Tibial artery (tissue), 4 donors: Measurements from ENCODE around the gene APH1A.

Experiments
- DNase-seq, 2 donors: peaks; one replicate each; pipeline ENCODE4 v3.0.0-alpha.2; 2019
- H3K27ac ChIP-seq, 2 donors: fragments of 200-600 bp; sonication (generic) in 1 of 2; 1 replicate in 1 of 2; 2 replicates in 1 of 2; pipeline ENCODE4 v1.5.1; 2018 to 2019; ENCODE audit warnings: mild to moderate bottlenecking in 1 of 2
- H3K27me3 ChIP-seq, 2 donors: fragments of 200-600 bp; sonication (generic) in 1 of 2; one replicate each; pipeline versions ENCODE4 v1.5.1 to v1.6.0; 2016 to 2019
- H3K36me3 ChIP-seq, 3 donors: fragments of 200-600 bp; sonication (generic) in 2 of 3; one replicate each; pipeline ENCODE4 v1.5.1; 2016 to 2019; ENCODE audit warnings: mild to moderate bottlenecking in 2 of 3
- H3K4me1 ChIP-seq, 4 donors: fragments of 200-600 bp; sonication (generic) in 2 of 4; 1 replicate in 3 of 4; 2 replicates in 1 of 4; pipeline ENCODE4 v1.5.1; 2016 to 2019
- H3K4me3 ChIP-seq, 2 donors: fragments of 200-600 bp; sonication (generic) in 1 of 2; 1 replicate in 1 of 2; 2 replicates in 1 of 2; pipeline ENCODE4 v1.5.1; 2018 to 2019; ENCODE audit warnings: mild to moderate bottlenecking in 2 of 2
- H3K9me3 ChIP-seq, 3 donors: fragments of 200-600 bp; sonication (generic) in 1 of 3; one replicate each; pipeline ENCODE4 v1.5.1; 2016 to 2019
- intact Hi-C: fragments of 100-400 bp; cut with DNase I; formaldehyde crosslinking; loops from one replicate; pipeline ENCODE4 v1.15.0; 2023; ENCODE audit warnings: low total_unique reads
- TF ChIP-seq, protein P1 (sequence below), 2 experiments: fragments of 200-600 bp in 1 of 2; fragments of 450-650 bp in 1 of 2; IDR thresholded peaks; one replicate each; pipeline ENCODE4 v1.5.1; 2017 to 2019; ENCODE audit warnings: antibody characterized with exemption in 2 of 2, mild to moderate bottlenecking in 1 of 2, moderate library complexity in 1 of 2

The APH1A gene

DNA sequence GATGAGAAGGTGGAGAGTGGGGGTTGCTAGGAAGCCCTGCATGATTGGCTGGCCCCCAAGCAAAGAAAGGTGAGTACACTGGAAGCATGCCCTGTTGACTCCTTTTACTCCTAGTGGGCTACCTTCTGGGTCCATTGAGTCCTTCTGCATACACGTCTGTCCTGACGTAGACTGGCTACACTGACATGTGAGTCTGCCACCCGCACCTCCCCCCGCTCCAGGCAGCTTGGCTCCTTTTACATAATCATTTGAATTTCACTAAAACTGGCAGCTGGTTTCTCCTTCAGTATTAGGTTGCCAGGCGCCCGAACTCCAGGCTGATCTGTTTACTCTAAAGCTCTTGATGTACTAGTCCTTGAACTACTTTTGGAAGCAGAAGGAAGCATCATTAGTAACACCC lies 33.5 kb upstream of the APH1A start:
- Histone ChIP-seq H3K36me3 (peaks cover 19 to 86% (median 59%) of the 10 kb centered on the region in 3 donors), H3K9me3 (no peaks in the 10 kb centered on the region), H3K4me3 (no peak overlapping the region), H3K27me3 (no peaks in the 10 kb centered on the region), H3K4me1 (no peaks in the 10 kb centered on the region), H3K27ac (no peak overlapping the region)
- TF ChIP-seq, protein P1, sequence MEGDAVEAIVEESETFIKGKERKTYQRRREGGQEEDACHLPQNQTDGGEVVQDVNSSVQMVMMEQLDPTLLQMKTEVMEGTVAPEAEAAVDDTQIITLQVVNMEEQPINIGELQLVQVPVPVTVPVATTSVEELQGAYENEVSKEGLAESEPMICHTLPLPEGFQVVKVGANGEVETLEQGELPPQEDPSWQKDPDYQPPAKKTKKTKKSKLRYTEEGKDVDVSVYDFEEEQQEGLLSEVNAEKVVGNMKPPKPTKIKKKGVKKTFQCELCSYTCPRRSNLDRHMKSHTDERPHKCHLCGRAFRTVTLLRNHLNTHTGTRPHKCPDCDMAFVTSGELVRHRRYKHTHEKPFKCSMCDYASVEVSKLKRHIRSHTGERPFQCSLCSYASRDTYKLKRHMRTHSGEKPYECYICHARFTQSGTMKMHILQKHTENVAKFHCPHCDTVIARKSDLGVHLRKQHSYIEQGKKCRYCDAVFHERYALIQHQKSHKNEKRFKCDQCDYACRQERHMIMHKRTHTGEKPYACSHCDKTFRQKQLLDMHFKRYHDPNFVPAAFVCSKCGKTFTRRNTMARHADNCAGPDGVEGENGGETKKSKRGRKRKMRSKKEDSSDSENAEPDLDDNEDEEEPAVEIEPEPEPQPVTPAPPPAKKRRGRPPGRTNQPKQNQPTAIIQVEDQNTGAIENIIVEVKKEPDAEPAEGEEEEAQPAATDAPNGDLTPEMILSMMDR (IDR thresholded peaks at IDR 0.05): no peak
- intact Hi-C loops: no loop called here
- peak in 1 of 2 donors; percentile 27 for DNase-seq

DNA sequence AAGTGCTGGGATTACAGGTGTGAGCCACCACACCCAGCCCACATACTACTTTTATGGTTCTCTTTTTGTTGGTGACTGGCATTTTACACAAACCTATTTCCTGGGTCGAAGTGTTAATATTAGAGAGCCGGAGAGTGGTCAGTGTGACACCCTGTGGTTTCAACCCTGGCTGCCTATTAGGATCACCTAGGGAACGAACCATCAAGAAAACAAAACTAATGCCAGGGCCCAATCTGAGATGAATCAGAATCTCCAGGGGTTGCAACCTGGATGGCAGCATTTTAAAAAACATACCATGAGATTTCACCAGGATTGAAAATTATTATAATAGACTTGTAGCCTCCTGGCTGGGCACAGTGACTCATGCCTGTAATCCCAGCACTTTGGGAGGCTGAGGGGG lies 30.9 kb upstream of the APH1A start:
- Histone ChIP-seq H3K4me3 (no peak overlapping the region), H3K9me3 (no peaks in the 10 kb centered on the region), H3K27me3 (no peaks in the 10 kb centered on the region), H3K36me3 (peaks cover 19 to 88% (median 52%) of the 10 kb centered on the region in 3 donors), H3K27ac (no peak overlapping the region), H3K4me1 (peaks cover 0 to 6% (median 1%) of the 10 kb centered on the region in 4 donors)
- intact Hi-C loops: no loop called here
- DNase-seq: no peak
- TF ChIP-seq, protein P1 (IDR thresholded peaks at IDR 0.05): no peak

DNA sequence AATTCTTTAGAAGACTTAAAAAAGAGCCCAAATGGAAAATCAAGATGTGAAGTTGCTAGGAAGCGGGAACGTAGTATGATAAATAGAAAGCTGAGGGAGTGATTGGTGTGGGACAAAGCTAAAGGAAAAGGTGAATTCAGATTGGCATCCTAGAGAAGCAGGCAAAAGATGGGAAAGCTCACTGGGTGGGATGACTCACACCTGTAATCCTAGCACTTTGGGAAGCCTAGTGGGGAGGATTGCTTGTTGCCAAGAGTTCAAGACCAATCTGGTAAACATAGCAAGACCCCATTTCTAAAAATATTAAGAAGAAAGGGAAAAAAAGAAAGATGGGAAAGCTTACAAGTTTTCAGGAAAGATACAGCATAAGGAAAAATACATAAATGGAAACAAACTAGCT lies 26.7 kb upstream of the APH1A start:
- Histone ChIP-seq H3K27ac (no peak overlapping the region), H3K4me1 (peaks cover 0 to 19% (median 9%) of the 10 kb centered on the region in 4 donors), H3K9me3 (no peaks in the 10 kb centered on the region), H3K4me3 (no peak overlapping the region), H3K27me3 (no peaks in the 10 kb centered on the region), H3K36me3 (peaks cover 12 to 47% (median 32%) of the 10 kb centered on the region in 3 donors)
- TF ChIP-seq, protein P1 (IDR thresholded peaks at IDR 0.05): no peak
- no peak for DNase-seq
- intact Hi-C loops: no loop called here

DNA sequence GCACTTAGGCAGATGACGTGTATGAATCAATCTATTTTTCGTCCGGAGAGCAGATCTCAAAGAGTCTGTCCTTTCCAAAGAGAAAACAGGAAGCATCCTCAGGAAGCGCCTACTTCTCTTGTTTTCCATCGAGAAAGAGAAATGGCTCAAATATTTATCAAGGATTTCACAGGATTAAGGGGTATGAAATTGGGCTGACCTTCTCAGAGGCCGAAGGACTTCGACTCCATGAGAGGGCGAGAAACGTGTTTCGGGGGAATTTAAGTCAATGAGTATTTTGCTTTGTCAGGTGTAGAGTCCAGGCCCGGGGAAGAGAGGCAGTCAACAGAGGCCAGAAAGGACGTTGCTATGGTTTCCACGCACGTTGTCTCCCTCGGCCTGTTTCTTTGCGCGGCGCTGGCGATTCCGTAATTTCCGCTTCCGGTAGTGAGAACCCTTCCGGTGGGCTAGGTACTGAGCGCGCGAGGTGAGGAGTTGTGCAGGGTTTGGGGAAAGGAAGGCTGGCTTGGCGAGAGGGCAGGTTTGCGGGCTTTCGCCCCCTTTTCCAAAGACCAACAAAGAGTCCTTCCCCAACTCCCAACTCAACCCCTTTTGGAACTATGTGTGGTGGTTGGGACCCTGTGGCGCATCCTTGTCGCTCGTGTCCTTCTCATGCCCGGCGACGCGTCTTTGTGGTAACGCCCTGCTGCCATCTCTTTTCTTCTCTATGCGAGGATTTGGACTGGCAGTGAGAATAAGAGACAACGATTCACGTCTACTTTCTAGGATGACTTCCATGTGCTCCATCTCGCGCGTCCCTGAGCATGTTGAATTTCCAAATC lies 24.8 kb upstream of the APH1A start, which contains the start of gene MRPS21:
Gene MRPS21, plus strand, starts transcription at position 429 of the 821 bp plus-strand sequence. CDS start 506 bp downstream, outside the sequence.
- TF ChIP-seq, protein P1 (IDR thresholded peaks at IDR 0.05): no peak
- peak; percentile 91 to 93 for DNase-seq
- Histone ChIP-seq H3K4me3 (peak within 1 kb of the TSS; percentile 66 to 93), H3K9me3 (no peaks in the 10 kb centered on the region), H3K4me1 (peaks cover 0 to 19% (median 9%) of the 10 kb centered on the region in 4 donors), H3K27ac (peak within 1 kb of the TSS; percentile 82 to 86), H3K36me3 (peaks cover 10 to 29% (median 14%) of the 10 kb centered on the region in 3 donors), H3K27me3 (no peaks in the 10 kb centered on the region)
- intact Hi-C loops: no loop called here

DNA sequence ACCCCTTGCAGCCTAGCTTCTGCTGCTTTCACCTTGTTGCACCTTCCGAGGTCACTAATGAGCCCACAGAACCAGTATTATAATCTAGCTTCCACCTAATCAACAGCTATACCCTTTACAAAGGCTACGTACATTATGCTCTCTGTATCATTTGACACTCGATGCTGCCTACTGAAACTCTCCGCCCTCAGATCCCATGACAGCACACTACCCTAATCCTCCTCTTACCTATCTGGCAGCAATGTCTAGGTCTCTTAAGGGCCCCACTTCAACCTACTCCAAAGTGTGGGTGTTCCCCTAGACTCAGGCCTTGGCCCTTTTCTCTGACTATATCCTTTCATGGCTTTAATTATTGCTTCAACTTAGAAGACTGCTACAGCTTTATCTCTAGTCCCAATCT lies 20.0 kb upstream of the APH1A start:
- Histone ChIP-seq H3K4me3 (no peak overlapping the region), H3K27ac (no peak overlapping the region), H3K4me1 (peaks cover 0 to 11% (median 10%) of the 10 kb centered on the region in 4 donors), H3K9me3 (no peaks in the 10 kb centered on the region), H3K36me3 (peaks cover 14 to 37% (median 21%) of the 10 kb centered on the region in 3 donors), H3K27me3 (no peaks in the 10 kb centered on the region)
- no peak for DNase-seq
- intact Hi-C loops: no loop called here
- TF ChIP-seq, protein P1 (IDR thresholded peaks at IDR 0.05): no peak
